HG03097 (cell line): ENCODE results near the gene RTF2.

ENCODE experiments used
- ATAC-seq: cut with Tn5 transposase; IDR thresholded peaks from one replicate; pipeline ENCODE4 v1.9.1; 2021; ENCODE audit not compliant: unreplicated experiment, low FRiP score

The RTF2 gene

DNA sequence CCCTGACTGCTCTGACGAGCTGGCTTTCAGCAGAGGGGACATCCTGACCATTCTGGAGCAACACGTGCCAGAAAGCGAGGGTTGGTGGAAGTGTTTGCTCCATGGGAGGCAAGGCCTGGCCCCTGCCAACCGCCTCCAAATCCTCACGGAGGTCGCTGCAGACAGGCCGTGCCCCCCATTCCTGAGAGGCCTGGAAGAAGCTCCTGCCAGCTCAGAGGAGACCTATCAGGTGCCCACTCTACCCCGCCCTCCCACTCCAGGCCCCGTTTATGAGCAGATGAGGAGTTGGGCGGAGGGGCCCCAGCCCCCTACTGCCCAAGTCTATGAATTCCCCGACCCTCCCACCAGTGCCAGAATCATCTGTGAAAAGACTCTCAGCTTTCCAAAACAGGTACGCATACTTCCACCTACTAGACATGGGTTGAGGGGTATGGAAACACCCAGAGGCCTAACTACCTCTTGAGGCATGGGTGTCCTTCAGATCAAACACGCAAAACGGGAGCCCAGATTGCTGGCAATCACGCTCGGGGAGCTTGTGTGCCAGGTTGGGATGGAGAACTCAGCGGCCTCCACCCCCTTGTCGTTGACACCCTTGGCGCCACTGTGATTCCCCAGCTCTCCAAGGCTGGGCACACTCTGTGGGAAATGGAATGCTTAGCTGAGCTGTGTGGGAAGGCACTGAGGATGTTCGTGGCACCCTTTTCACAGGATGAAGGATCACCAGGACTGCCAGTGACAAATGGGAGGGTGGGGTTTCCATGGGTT is 31.0 kb upstream of the RTF2 start:
- ATAC-seq, result no peak

DNA sequence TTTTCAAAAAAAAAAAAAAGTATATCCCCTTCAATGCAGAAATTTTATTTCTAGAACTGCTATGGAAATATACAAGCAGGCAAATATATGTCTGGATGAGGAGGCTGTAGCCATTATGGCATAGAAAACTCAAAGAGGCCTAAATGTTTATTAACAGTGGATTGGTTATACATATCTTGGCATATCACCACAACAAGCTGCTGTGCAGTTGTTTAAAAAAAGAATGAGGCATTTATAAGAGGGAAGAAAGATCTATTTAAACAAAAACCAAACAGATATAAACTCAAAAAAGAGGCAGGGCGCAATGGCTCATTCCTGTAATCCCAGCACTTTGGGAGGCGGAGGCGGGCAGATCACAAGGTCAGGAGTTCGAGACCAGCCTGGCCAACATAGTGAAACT is 30.1 kb upstream of the RTF2 start:
- ATAC-seq, result no peak

DNA sequence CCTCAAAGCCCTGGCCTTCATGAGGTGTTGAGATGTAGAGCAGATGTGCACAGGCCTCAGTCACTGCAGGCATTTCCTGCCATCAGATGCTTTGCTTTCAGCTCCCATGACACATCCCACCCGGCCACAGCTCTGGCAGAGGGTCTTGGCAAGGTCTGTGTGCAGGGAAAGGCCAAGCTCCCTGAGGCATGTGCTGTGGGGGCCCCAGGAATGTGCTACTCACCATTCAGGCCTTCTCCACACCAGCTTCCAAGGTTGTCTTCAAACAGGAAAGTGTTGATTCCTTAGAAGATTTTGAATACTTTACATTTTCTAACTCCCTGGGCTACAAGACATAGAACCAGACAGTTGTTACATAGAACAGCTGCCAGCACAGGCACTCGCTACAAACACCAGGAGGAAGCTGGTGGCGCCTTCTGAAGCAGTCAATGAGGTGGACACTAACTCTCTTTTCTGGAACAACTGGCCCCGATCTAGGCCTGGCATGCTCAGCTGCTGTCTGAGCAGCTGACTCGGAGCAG is 28.6 kb upstream of the RTF2 start:
- no peak for ATAC-seq

DNA sequence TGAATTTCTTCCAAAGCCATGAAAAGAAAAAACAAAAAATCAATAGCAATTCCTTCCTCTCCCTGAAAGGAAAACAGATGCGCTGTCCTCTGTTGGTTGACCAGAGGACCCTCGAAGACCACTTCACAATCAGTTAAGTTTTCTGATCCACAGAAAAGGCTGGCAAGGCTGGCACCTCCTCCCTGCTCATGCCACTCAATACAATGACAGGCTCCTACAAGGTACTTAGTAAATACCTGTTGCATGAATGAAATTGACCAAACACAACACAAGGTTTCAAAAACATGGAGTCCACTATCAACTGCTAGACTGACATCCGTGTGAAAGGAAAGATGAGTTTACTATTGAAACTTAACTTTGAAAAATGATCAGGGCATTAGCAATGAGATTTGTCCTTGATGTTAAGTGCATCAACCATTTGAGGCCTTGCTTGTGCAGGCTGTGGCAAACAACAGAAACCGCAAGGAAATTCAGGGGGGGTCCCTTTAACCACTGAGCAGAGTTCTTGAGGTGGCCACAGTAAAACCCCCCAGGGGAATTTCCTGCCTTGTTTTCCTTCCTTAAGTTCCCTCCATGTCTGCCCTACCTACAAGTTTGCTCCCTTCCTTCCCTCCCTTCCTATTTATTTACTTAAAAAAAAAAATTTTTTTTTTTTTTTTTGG is 27.9 kb upstream of the RTF2 start:
- ATAC-seq, result no peak

DNA sequence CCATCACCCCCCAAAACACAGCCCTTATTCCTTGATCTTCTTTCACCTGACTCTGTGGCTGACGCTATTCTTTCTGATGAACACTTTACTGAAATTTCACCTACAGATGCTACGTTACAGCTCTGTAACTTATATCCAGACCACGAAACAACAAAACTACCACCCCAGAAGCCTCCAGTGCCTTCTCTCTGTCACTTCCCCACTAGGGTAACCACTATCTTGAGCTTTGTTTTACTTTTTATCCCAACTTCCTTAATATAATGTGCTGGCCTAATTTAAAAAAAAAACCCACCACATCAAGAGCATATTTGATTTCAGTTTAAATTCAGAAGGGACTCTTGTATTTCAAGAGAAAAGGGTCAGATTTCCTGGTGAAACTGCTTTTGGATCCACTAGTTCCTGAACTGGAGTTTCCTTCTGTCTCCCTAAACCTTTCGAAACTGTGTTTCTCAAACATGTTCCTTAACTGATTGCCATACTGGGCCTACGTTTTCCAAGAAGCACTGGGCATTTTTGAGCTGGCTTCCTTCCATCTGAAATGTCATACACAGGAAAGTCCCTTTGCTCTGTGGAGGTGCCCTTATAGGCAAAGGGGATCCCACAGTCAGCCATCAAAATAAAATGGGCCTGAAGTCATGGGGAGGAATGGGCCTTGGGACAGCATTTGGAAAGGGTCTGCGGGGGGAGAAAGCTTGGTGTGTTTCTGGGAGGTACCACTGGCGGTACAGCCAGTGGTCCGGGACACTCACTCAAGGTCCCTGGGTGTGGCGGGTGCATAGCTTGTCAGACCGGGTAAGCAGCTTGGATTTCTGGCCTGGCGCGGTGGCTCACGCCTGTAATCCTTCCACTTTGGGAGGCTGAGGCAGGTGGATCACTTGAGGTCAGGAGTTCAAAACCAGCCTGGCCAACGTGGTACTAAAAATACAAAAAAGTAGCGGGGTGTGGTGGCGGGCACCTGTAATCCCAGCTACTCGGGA is 25.8 kb upstream of the RTF2 start:
- ATAC-seq, result no peak

DNA sequence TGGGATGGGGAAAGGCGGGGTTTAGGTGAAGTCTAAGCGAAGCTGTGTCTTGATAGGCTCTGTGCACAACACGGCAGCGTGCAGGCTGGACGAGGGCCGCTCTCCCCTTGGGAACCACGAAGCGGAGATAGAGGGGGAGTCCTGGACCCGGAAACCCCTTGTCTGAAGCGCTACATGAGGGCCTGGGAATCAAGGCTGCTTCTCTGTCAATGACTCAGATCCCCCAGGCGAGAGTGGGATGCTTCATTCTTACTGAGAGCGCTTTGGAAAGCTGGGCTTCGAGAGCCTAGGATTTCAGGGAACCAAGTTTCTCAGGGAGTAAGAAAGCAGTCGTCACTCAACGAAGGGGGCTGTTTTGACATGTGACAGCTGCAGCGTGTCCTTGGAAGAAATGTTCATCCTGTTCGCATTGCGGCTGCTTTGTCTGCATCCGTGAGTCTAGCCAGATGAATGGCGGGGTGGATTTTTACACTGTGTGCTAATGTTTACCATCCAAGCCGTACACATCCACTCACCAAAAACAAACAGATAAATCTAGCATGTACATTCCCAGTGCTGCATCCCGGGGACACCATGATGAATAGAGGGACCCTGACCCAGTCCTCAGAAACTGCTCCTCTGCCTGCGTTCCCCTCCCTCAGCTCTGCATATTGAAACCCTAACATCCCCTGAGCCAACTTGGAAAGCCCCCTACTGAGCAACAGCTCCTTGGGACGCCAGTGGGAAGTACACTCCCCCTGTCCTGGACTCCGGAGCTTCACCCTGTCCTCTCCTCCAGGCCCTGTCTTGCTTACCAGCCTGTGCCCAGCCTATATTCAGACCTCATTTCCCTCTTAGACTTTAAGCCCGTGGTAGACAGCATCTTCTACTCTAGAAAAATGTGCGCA is 24.5 kb upstream of the RTF2 start:
- ATAC-seq, result no peak

DNA sequence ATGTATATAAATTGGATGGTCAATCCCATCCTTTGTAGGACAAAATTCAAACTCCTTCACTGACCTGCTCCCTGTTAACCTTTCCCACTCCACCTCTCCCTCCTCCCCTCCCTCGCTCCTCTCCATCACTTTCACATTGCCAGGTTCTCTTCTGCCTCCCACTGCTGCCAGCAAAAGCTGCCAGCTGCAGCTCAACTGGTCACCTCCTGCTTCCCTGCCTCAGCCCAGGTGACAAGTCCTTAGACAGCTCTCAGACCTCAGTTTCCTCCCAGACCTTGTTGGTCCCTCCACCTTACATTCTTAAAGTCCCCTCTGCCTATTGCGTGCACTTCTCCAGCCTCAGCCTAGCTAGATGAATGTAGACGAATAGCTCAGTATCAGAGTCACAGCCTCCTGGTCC is 23.3 kb upstream of the RTF2 start:
- no peak for ATAC-seq

DNA sequence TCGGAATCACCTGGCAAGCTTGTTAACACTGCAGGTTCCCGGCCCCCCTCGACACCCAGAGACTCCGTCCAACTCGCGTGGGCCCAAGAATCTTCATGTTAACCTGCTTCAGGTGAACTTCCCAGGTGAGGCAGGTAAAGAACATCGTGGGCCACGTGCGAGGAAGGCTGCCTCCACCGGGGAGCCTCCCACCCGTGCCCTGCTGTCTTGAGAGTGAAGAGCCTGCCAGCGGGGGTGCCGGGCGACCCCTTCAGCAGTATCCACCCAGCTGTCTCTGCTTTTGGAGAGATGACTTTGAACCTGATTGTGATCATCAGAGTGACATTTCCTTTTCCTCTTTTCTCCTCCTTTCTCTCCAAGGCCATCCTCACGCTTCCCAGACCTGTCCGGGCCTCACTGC is 22.9 kb upstream of the RTF2 start:
- ATAC-seq, result no peak

DNA sequence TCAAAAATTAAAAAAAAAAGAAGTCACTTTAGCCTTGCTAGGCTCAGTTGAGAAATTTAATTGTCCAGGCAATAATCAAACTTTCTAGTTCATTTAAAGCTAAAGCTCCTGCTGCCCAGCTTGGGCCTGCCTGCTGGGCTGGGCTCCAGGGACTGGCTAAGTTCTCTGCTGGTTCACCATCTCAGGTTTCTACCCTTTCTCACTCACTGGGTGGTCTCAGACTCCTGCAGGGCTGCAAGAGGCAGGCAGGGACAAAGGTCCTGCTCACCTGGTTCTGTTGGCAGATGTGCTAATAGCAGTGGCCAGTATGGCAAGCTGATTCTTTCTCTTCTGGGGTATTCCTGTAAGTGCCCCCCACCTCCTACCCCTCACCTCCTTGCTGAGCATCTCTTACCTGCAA is 21.2 kb upstream of the RTF2 start:
- no peak for ATAC-seq

DNA sequence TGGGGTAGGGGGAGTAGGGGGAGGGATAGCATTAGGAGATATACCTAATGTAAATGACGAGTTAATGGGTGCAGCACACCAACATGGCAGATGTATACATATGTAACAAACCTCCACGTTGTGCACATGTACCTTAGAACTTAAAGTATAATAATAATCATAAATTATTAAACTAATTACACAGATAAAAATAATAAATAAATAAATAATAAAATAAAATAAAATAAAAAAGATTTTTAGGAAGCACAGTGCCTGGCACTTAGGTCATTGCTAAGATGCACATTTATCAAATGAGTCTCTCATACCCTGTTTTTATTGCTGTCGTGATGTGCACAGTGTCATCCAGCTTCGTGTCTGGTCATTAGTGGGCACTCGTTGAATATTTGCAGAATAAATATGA is 19.0 kb upstream of the RTF2 start:
- no peak for ATAC-seq

DNA sequence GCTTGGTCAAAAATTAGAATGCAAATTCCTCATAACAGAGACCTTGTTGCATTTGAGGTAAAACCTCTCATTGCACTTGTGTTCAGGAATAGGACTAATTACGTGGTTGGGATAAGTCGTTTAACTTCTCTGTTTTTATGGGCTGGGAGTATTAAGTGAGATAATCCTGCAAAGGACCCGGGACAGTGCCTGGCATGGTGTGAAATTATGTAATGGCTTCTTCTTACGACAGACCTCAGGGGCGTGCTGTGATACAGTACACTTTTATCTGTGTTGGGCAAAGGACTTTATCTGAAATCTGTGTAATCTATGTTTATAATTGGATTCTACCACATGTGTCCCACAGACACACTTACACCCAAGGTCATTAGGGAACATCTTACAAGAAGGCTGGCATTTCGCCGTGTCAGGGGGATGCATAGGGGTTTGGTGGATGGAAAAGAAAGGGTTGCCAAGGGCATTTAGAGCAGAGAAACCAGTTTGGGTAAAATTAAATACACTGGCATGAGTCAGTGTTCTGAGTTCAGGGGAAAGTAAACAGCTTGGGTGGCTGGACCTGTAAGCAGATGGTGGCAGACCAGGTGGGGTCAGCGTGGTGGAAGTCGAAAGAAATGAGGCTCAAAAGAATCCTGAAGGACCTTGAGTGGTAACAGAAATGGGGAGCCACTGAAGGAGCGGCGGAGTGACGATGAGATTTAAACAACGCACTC is 17.2 kb upstream of the RTF2 start:
- no peak for ATAC-seq

DNA sequence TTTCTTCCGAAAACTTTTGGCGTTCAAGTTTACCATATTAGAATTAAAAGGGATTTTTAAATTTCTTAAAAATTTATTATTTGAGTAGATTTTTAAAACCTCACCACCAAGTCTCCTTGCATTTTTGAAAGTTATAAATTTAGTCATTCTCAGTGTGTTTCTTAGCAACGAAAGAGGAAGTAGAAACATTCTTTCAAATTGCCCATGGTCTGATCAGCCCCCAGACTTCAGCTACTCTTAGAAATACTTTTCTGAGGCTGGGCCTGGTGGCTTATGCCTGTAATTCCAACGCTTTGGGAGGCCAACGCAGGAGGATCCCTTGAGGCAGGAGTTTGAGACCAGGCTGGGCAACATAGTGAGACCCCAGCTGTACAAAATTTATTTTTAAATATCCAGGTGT is 15.1 kb upstream of the RTF2 start:
- no peak for ATAC-seq

DNA sequence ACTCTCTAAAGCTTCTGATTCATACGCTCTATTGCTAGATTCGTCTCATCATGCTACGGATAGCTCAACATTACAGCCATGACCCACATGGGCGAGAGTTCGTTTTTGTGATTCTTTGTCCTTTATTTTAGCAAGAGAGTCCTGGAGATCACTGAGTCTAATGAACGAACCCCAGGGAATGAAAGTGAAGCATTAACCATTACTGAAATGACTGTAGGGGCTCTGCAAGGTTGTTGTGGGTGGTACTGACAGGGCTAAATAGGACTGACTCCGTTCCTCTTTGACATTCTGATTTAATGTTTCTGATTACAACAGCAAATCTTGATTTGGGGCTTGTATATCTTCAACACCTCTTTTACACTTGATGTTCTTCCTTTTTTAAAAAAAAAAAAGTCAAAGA is 13.7 kb upstream of the RTF2 start:
- no peak for ATAC-seq

DNA sequence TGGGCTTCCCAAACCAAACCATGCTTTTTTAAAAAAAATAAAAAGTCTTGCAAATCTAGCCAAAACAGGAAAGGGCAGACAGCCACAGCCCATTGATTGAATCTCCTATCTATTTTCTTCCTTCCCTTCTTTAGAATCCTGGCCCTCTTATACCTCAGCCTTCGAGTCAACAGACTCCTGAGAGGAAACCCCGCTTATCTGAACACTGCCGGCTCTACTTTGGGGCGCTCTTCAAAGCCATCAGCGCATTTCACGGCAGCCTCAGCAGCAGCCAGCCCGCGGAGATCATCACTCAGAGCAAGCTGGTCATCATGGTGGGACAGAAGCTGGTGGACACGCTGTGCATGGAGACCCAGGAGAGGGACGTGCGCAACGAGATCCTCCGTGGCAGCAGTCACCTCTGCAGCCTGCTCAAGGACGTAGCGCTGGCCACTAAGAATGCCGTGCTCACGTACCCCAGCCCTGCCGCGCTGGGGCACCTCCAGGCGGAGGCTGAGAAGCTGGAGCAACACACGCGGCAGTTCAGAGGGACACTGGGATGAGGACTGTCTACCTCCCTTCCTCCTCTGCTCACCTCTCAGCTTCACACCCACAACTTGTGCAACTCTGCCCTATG is 10.1 kb upstream of the RTF2 start:
- ATAC-seq, result no peak

DNA sequence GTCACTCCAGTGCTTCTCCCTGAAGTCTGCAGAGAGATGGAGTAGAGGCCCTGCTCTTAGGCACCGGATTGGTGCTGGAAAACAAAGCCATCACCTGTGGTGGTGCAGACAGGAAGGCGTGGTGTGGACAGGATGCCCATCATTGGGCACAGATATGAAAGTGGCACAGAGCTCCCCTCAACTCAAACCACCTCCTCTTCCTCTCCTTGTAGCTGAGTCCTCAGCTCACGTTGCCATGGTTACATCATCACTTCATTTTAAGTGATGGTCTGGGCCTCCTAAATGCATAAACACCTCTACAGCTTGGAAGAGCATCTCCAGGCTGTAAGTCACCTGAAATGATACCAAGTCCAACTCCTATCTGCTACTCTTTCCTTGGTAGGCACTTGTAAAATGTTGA is 8.0 kb upstream of the RTF2 start:
- ATAC-seq, result no peak

DNA sequence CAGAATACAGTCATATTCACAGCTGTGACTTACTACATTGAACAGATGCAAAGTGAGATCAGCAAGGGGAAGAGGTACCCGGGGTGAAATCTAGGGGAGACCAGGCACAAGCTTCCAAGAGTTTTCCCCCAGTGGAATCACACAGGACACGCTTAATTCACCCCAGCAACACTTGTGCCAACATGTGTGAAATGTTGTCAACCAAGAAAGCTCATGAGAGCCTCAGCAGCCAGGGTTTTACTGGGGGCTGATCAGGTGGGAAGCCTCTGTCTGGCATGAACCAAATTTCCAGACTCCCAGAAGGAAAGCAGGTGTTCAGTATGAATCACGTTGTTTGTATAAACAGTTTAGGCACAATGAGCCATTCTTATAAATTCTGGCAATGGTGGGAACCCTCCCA is 6.9 kb upstream of the RTF2 start:
- ATAC-seq, result no peak

DNA sequence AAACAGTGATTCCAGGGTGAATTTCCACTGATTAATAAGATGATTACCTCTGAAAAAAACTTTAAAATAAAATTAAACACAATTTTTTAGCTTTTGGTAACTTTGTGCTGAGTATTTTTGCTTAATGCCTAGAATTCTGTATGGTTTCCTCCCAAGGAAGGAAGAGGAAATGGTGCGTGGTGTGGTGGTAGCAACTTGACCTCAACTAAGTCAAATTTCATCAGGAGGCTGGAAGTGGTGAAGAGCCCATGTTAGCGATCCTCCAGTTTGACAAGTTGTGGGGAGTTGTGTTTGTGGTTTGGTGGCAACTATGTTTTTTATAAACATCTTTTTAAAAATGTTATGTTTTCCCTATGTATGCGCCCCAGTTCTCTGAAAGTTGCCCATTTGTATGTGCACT is 5.0 kb upstream of the RTF2 start:
- no peak for ATAC-seq

DNA sequence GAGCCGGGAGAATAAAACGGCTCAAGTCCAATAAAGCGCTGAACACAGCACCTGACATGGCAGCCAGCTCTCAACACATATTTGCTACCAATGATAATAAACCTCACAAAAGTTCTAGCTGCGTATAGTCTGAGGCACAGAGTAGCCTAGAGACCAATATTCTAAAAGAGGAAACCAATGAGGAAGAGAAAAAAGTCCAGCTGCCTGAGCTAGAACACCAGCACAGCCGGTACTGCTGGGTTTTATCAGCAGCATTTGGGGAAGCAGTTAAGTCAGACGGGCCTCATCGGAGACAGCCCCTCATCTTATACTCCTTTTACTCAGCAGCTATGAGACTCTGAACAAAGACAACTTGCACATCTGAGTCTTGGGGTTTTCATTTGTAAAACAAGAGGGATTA is 2.4 kb upstream of the RTF2 start:
- ATAC-seq, result no peak

DNA sequence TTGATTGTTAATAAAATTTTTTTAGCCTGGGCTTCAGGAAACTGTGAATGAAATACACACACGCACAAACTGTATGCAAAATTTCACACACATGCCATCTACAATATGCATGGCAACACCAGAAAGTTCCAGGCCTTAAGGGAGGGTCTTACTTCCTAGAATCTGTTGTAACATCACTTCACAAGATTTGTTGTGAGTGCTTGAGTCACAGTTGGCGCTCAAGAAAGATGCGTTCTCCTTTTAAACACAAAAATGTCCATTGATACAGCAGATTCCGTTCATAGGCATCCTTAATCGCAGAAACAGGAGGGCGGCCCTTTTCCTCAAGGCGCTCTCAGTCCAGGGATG is 485 bp upstream of the RTF2 start:
- ATAC-seq, result no peak
